ENCODE measurements around the gene NPAP1.
A peak's percentile ranks its signal among the peaks of the same experiment; 100 is the strongest.
"Not testable (repeated sequence)": the region's sequence is repeated elsewhere in the genome, so short reads cannot be mapped to it uniquely, and the experiment has no call there.

Gene NPAP1

DNA sequence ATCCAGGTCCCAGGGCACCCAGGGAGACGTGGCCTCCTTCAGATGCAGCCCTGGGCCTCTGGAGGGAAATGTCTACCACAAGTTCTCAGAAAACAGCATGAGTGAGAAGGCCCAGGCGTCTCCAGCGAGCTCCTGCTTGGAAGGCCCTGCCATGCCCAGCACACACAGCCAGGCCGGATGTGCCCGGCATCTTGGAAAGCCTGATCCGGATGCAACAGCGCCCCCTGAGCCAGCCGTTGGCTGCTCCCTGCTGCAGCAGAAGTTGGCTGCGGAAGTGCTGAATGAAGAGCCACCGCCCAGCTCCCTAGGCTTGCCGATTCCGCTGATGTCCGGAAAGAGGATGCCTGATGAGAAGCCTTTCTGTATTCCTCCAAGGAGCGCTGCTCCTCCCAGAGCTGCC is 856 bp downstream of the NPAP1 start:
- TF ChIP-seq, protein P1, sequence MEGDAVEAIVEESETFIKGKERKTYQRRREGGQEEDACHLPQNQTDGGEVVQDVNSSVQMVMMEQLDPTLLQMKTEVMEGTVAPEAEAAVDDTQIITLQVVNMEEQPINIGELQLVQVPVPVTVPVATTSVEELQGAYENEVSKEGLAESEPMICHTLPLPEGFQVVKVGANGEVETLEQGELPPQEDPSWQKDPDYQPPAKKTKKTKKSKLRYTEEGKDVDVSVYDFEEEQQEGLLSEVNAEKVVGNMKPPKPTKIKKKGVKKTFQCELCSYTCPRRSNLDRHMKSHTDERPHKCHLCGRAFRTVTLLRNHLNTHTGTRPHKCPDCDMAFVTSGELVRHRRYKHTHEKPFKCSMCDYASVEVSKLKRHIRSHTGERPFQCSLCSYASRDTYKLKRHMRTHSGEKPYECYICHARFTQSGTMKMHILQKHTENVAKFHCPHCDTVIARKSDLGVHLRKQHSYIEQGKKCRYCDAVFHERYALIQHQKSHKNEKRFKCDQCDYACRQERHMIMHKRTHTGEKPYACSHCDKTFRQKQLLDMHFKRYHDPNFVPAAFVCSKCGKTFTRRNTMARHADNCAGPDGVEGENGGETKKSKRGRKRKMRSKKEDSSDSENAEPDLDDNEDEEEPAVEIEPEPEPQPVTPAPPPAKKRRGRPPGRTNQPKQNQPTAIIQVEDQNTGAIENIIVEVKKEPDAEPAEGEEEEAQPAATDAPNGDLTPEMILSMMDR (IDR thresholded peaks at IDR 0.05): peak; percentile 37
- TF ChIP-seq ZFX (IDR thresholded peaks at IDR 0.05; ENCODE audit: borderline replicate concordance): no peak
- no peak overlapping the region for H3K27ac ChIP-seq

GRCh38 chr15:24678485-24678884 is 2.9 kb downstream of the NPAP1 start:
- TF ChIP-seq, protein P1 (IDR thresholded peaks at IDR 0.05): no peak
- TF ChIP-seq ZFX (IDR thresholded peaks at IDR 0.05; ENCODE audit: borderline replicate concordance): no peak
- no peak overlapping the region for H3K27ac ChIP-seq

DNA sequence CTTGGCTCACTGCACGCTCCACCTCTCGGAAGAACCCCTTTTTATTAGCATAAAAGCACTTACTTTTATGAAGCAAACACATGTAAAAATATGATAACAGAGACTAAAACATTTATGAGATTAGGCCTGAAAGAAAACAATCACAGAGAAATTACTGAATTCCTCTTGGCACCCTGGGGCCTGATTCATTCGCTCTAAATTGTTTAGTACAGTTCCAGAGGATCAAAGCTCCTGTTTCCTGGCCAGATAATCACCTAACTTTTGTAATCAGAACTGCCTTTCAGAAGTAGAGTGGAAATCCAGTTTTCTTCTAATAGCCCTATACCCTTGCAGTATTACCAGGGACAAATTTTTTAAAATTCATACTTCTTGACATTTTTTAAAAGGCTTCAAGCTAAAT is 6.4 kb downstream of the NPAP1 start:
- no peak for TF ChIP-seq ZFX (IDR thresholded peaks at IDR 0.05; ENCODE audit: borderline replicate concordance)
- TF ChIP-seq, protein P1 (IDR thresholded peaks at IDR 0.05): no peak
- H3K27ac ChIP-seq: no peak overlapping the region

GRCh38 chr15:24682905-24683304 is 7.3 kb downstream of the NPAP1 start:
- H3K27ac ChIP-seq: not testable (repeated sequence)

DNA sequence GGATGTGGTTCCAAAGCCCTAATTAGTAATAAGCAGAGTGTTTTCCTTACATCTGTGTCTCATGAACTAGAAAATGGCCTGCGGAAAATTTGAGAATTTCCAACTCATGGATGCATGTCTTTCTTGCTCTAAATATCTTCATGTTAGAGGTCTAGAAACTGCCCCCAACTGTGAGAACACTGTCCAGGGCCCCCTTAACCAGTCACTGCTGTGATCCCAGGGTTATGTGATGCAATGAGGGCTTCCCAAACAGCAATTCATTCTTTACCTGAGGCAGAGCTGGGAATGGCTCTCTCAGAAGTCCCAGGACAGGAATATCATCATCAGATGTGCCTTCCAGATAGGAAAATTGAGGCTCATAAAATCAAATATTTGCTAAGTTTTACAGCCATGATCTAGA is 8.2 kb downstream of the NPAP1 start:
- no peak overlapping the region for H3K27ac ChIP-seq
- TF ChIP-seq, protein P1 (IDR thresholded peaks at IDR 0.05): no peak
- TF ChIP-seq ZFX (IDR thresholded peaks at IDR 0.05; ENCODE audit: borderline replicate concordance): no peak

GRCh38 chr15:24684313-24684712 is 8.7 kb downstream of the NPAP1 start:
- TF ChIP-seq ZFX (IDR thresholded peaks at IDR 0.05; ENCODE audit: borderline replicate concordance): no peak
- TF ChIP-seq, protein P1 (IDR thresholded peaks at IDR 0.05): no peak
- H3K27ac ChIP-seq: no peak overlapping the region

DNA sequence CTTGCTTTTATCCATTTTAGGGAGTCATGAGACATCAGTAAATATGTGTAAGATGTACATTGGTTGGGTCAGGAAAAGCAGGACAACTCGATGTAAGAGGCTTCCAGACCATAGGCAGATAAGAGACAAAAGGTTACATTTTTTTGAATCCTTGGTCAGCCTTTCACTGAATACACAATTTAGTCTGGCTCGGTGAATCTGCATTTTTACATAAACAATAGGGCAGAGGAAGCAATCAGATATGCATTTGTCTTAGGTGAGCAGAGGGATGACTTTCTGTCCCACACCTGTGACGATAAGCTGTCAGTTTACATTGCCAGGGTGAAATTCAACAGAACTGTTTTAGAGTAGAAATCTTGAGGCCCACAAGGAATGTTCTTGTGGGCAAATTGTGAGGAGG is 20.6 kb downstream of the NPAP1 start:
- no peak overlapping the region for H3K27ac ChIP-seq
- TF ChIP-seq, protein P1 (IDR thresholded peaks at IDR 0.05): no peak
- TF ChIP-seq ZFX (IDR thresholded peaks at IDR 0.05; ENCODE audit: borderline replicate concordance): no peak

- TF ChIP-seq ZFX (IDR thresholded peaks at IDR 0.05; ENCODE audit: borderline replicate concordance): no peak
- TF ChIP-seq, protein P1 (IDR thresholded peaks at IDR 0.05): no peak
Observed at GRCh38 chr15:24696842-24697241, 21.3 kb downstream of the NPAP1 start.

More at GRCh38 chr15:24696842-24697241, 21.3 kb downstream of the NPAP1 start:
- H3K27ac ChIP-seq: no peak overlapping the region

Measured in 22Rv1 (cell line).